Sigmoid colon (tissue), 7 donors: ENCODE results near the gene PIK3R4. TPM values are rescaled to one million over a fixed set of nuclear protein-coding genes. Genes with fewer than 3 reads are reported as not detected.

ENCODE experiments used
- DNase-seq: peaks from one replicate; pipeline ENCODE4 v3.0.0-alpha.2; 2019
- H3K27ac ChIP-seq, 4 donors: fragments of 200-600 bp; sonication (generic); one replicate each; pipeline ENCODE4 v1.5.1; 2016 to 2019; ENCODE audit warnings: mild to moderate bottlenecking in 1 of 4
- H3K27me3 ChIP-seq, 3 donors: fragments of 200-600 bp; sonication (generic); one replicate each; pipeline ENCODE4 v1.5.1; 2019; ENCODE audit warnings: mild to moderate bottlenecking in 1 of 3
- H3K36me3 ChIP-seq, 4 donors: fragments of 200-600 bp; sonication (generic); one replicate each; pipeline ENCODE4 v1.5.1; 2016 to 2019
- H3K4me1 ChIP-seq, 4 donors: fragments of 200-600 bp; sonication (generic); one replicate each; pipeline ENCODE4 v1.5.1; 2017 to 2019
- H3K4me3 ChIP-seq, 4 donors: fragments of 200-600 bp; sonication (generic); one replicate each; pipeline ENCODE4 v1.5.1; 2017 to 2019; ENCODE audit warnings: mild to moderate bottlenecking in 2 of 4, moderate library complexity in 1 of 4
- H3K9me3 ChIP-seq, 4 donors: fragments of 200-600 bp in 3 of 4; sonication (generic) in 3 of 4; one replicate each; pipeline versions ENCODE4 v1.5.1 to v1.6.1; 2013 to 2019
- EP300 ChIP-seq, 4 donors: sonication (generic); formaldehyde crosslinking; IDR thresholded peaks; one replicate each; pipeline ENCODE4 v1.6.1; 2017; ENCODE audit warnings: antibody characterized with exemption in 4 of 4
- POLR2A ChIP-seq, 2 donors: fragments of 450-650 bp; IDR thresholded peaks; one replicate each; pipeline ENCODE4 v1.6.1; 2016; ENCODE audit warnings: antibody characterized with exemption in 2 of 2, mild to moderate bottlenecking in 2 of 2, moderate library complexity in 2 of 2
- POLR2AphosphoS5 ChIP-seq, 4 donors: sonication (generic); formaldehyde crosslinking; IDR thresholded peaks; one replicate each; pipeline ENCODE4 v1.6.1; 2017; ENCODE audit warnings: antibody characterized with exemption in 4 of 4
- WGBS, 2 donors: extraction: QIAGEN DNeasy Blood & Tissue Kit; methylation state at CpG; one replicate each; pipeline ENCODE4 v1.1.7; 2013; 5-methylcytosine and 5-hydroxymethylcytosine counted together
- intact Hi-C: fragments of 100-400 bp; cut with DNase I; formaldehyde crosslinking; loops from one replicate; pipeline ENCODE4 v1.15.1; 2023
- polyA plus RNA-seq, 3 donors: library from polyadenylated mRNA; stranded (reverse); fragments of 200-250 nt; gene quantifications; one replicate each; pipeline ENCODE4 v1.2.3, GENCODE V29; 2013
- total RNA-seq, 4 donors: library from RNA; depleted of rRNA; stranded (reverse); fragments of >200 nt; gene quantifications; one replicate each; pipeline ENCODE4 v1.1.0, GENCODE V29; 2016
- TF ChIP-seq, protein P1 (sequence below), 4 experiments: fragments of 450-650 bp in 3 of 4; fragments of 200-600 bp in 1 of 4; IDR thresholded peaks; one replicate each; pipeline ENCODE4 v1.5.1; 2016 to 2019; ENCODE audit warnings: antibody characterized with exemption in 4 of 4, mild to moderate bottlenecking in 3 of 4, moderate library complexity in 2 of 4
- donor health status: healthy with polysubstance abuse.
- donor health status: Bipolar disorder and iron deficiency.
- donor health status: healthy.

Gene PIK3R4
- total RNA-seq (10 to 100 TPM; 25.8 to 39.2 (median 31.6) TPM), polyA plus RNA-seq (10 to 100 TPM in 2 of 3 donors, 1 to 10 TPM in 1; 9.6 to 20.0 (median 10.4) TPM)

DNA sequence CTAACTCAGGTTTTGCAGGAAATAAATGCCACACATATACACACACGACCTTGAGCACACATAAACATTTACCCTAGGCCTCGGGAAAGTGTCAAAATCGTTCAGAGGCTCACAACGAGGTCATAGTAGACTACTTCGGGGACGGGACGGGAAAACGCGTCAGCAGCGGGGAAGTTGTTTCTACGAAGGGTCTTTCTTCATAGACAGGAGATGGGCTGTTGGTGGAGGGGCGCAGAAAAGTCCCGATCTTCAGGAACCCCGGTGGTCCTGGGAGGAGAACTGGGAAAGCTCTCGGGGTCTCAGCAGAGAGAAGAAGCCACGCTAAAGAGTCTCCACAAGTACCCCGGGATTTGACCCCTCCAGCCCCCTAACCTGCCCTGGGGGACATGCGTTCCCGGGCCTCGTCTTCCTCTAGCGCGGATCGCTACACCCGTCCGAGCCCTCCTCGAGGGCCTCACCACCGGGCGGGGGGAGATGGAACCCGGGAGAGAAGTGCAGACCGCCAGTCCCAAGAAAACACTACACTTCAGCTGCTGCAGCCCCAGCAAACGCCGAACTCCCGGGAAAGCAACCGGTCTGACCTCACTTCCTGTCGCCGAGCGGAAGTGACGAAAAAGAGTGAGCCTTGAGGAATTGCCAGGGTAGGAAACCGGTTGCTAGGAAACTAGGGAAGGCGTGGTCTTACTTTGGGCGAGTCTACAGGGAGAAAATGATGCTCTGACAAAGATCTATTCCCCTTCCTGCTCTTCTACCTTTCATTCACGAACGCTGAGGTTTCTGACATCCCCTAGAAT lies at the start of gene PIK3R4:
PIK3R4 (minus strand) TSS at position 584 of the 794 bp plus-strand sequence. CDS start 1,611 bp downstream, outside the sequence.
- H3K4me3 ChIP-seq: peak within 1 kb of the TSS; percentile 75 to 95 (median 88)
- H3K9me3 ChIP-seq: no peaks in the 10 kb centered on the region
- H3K36me3 ChIP-seq: peaks cover 0 to 11% (median 0%) of the 10 kb centered on the region in 4 donors
- peaks cover 0 to 47% (median 44%) of the 10 kb centered on the region in 4 donors for H3K4me1 ChIP-seq
- 0 to 1% methylated on average over 43 of the region's 43 CpGs for WGBS, 2 donors
- peak; percentile 97 for DNase-seq
- TF ChIP-seq EP300 (IDR thresholded peaks at IDR 0.05) (no peak), POLR2A (IDR thresholded peaks at IDR 0.05) (peak; percentile 51 to 69), POLR2AphosphoS5 (IDR thresholded peaks at IDR 0.05) (peak; percentile 88 to 96 (median 94))
- TF ChIP-seq, protein P1, sequence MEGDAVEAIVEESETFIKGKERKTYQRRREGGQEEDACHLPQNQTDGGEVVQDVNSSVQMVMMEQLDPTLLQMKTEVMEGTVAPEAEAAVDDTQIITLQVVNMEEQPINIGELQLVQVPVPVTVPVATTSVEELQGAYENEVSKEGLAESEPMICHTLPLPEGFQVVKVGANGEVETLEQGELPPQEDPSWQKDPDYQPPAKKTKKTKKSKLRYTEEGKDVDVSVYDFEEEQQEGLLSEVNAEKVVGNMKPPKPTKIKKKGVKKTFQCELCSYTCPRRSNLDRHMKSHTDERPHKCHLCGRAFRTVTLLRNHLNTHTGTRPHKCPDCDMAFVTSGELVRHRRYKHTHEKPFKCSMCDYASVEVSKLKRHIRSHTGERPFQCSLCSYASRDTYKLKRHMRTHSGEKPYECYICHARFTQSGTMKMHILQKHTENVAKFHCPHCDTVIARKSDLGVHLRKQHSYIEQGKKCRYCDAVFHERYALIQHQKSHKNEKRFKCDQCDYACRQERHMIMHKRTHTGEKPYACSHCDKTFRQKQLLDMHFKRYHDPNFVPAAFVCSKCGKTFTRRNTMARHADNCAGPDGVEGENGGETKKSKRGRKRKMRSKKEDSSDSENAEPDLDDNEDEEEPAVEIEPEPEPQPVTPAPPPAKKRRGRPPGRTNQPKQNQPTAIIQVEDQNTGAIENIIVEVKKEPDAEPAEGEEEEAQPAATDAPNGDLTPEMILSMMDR (IDR thresholded peaks at IDR 0.05): no peak
- H3K27ac ChIP-seq: peak within 1 kb of the TSS; percentile 82 to 91 (median 88)
- H3K27me3 ChIP-seq: no peaks in the 10 kb centered on the region
- intact Hi-C loops: loop anchor here (1.0 to 10.0 kb wide), 2 partner anchors 147 to 638 kb away; partner anchors contain the start of gene NUDT16

GRCh38 chr3:130795396-130795795 lies 48.8 kb upstream of the PIK3R4 start:
- Histone ChIP-seq H3K27ac (no peak overlapping the region), H3K27me3 (no peaks in the 10 kb centered on the region), H3K4me3 (no peak overlapping the region), H3K4me1 (peaks cover 0 to 7% (median 0%) of the 10 kb centered on the region in 4 donors), H3K9me3 (no peaks in the 10 kb centered on the region), H3K36me3 (no peaks in the 10 kb centered on the region)
- TF ChIP-seq EP300 (IDR thresholded peaks at IDR 0.05): no peak
- TF ChIP-seq POLR2A (IDR thresholded peaks at IDR 0.05): no peak
- TF ChIP-seq POLR2AphosphoS5 (IDR thresholded peaks at IDR 0.05): no peak
- TF ChIP-seq, protein P1 (IDR thresholded peaks at IDR 0.05): no peak
- intact Hi-C loops: no loop called here
- 84 to 93% methylated on average over 1 of the region's 1 CpG for WGBS, 2 donors
- no peak for DNase-seq

DNA sequence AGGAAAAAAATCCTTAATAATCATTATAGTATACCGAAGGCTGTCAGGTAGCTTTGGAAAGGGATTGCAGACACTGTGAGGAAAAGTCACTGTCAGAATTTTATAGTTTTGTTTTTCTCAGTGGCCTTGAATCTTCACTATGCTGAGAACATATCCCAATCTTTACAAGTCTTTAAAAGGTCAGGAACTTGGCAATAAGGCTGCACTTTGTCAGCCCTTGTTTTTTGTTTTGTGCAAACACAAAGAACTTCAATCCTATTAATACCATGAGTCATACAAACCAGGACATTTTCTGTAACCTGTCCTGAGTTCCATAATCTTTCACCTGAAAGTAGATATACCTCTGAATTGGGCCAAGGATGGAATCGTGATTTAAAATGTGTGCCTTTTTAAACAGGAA lies 45.6 kb upstream of the PIK3R4 start:
- no peaks in the 10 kb centered on the region for H3K27me3 ChIP-seq
- no peaks in the 10 kb centered on the region for H3K36me3 ChIP-seq
- no peak for TF ChIP-seq EP300 (IDR thresholded peaks at IDR 0.05)
- TF ChIP-seq, protein P1 (IDR thresholded peaks at IDR 0.05): no peak
- TF ChIP-seq POLR2AphosphoS5 (IDR thresholded peaks at IDR 0.05): no peak
- TF ChIP-seq POLR2A (IDR thresholded peaks at IDR 0.05): no peak
- no peak for DNase-seq
- H3K27ac ChIP-seq: no peak overlapping the region
- WGBS, 2 donors: 44 to 83% methylated on average over 2 of the region's 2 CpGs
- H3K4me1 ChIP-seq: peaks cover 0 to 7% (median 0%) of the 10 kb centered on the region in 4 donors
- intact Hi-C loops: no loop called here
- H3K4me3 ChIP-seq: no peak overlapping the region
- no peaks in the 10 kb centered on the region for H3K9me3 ChIP-seq

DNA sequence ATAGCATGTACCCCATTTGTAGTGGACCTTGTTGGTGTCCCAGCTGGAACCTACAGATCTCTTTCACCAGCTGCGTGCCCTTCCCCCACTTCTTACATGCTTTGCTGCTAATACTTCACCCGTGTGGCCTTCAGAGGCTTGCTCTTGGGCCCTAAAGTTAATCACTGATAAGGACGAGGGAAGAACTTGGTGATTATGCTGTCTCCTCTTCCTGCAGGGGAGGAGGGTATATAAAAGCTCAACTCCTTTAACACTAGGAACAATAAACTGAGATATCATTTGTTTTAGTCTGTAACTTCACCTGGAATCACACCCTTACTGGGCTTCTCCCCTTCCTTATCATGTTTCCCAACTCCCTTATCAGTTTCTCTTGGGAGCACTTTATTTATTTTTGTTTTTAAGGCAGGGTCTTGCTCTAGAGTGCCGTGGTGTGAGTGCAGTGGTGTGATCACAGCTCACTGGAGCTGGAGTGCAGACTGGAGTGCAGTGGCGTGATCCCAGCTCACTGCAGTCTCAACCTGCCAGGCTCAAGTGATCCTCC lies 43.2 kb upstream of the PIK3R4 start:
- H3K4me3 ChIP-seq: no peak overlapping the region
- WGBS, 2 donors: 15 to 64% methylated on average over 5 of the region's 5 CpGs

More for the DNA sequence above, 43.2 kb upstream of the PIK3R4 start:
- H3K27me3 ChIP-seq: no peaks in the 10 kb centered on the region
- DNase-seq: no peak
- H3K27ac ChIP-seq: no peak overlapping the region
- H3K4me1 ChIP-seq: peaks cover 0 to 7% (median 0%) of the 10 kb centered on the region in 4 donors
- TF ChIP-seq POLR2AphosphoS5 (IDR thresholded peaks at IDR 0.05): no peak
- TF ChIP-seq EP300 (IDR thresholded peaks at IDR 0.05): no peak
- TF ChIP-seq POLR2A (IDR thresholded peaks at IDR 0.05): no peak
- TF ChIP-seq, protein P1 (IDR thresholded peaks at IDR 0.05): no peak
- intact Hi-C loops: no loop called here
- H3K36me3 ChIP-seq: no peaks in the 10 kb centered on the region
- H3K9me3 ChIP-seq: no peaks in the 10 kb centered on the region
